ENCODE results near the gene PTPRM. TPM values are rescaled to one million over a fixed set of nuclear protein-coding genes. Genes with fewer than 3 reads are reported as not detected.

Gene PTPRM
- total and polyA plus RNA-seq, 2 experiments from 2014 or later, result 1.6 to 5.3 TPM

DNA sequence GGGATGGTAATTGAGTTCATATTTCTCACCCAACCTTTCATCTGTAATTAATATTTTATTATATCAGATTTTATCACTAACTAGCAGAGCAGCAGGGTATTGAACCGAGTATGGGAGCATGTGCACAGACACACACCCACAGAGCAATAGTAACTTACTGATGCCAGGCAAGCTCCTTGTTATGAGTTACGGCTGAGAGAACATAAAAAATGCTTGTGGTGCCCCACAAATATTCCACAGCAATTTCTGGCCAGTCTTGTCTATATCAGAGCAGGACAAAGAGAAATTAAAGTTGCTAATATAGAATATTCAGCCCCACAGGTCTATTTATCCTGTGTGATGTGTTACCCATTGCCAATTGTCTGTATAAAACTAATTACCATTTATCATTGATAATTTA is 540.3 kb downstream of the PTPRM start:
- no peak overlapping the region for H2AFZ ChIP-seq
- ATAC-seq (no peak), DNase-seq (ENCODE audit: low spot score) (no peak)
- no peaks in the 10 kb centered on the region for H4K20me1 ChIP-seq (replicated peaks; ENCODE audit: insufficient read depth)
- no peaks in the 10 kb centered on the region for H3K4me1 ChIP-seq (ENCODE audit: insufficient read depth)
- Mint-ChIP-seq H3K36me3 (ENCODE audit: low read depth) (peaks cover 5% of the 10 kb centered on the region; the same call in 2 of the 3 replicates), H3K4me1 (peaks cover 9% of the 10 kb centered on the region; the same call in 2 of the 3 replicates), H3K4me3 (no peak overlapping the region), H3K27ac (no peak overlapping the region), H3K27me3 (ENCODE audit: insufficient read depth, low read depth, poor library complexity) (no peaks in the 10 kb centered on the region), H3K9me3 (peaks cover 6% of the 10 kb centered on the region)
- H3K4me3 ChIP-seq, result no peak overlapping the region
- H3K36me3 ChIP-seq (ENCODE audit: insufficient read depth), result no peaks in the 10 kb centered on the region
- H3F3A ChIP-seq (replicated peaks; ENCODE audit: low read depth), result no peaks in the 10 kb centered on the region
- no peaks in the 10 kb centered on the region for H3K9me2 ChIP-seq (ENCODE audit: insufficient read depth)
- no peaks in the 10 kb centered on the region for H3K27me3 ChIP-seq (ENCODE audit: insufficient read depth)
- no peak overlapping the region for H3K4me2 ChIP-seq
- no peaks in the 10 kb centered on the region for H3K79me2 ChIP-seq (replicated peaks; ENCODE audit: insufficient read depth)
- TF ChIP-seq EZH2 (IDR thresholded peaks at IDR 0.05; ENCODE audit: low read depth, unreplicated experiment), result no peak
- TF ChIP-seq EZH2phosphoT487 (IDR thresholded peaks at IDR 0.05; ENCODE audit: unreplicated experiment), result no peak
- no peak for TF ChIP-seq POLR2AphosphoS5 (IDR thresholded peaks at IDR 0.05; ENCODE audit: low read depth)
- TF ChIP-seq ZNF331 (CRISPR knock-in tag; IDR thresholded peaks at IDR 0.05; ENCODE audit: low read depth), result no peak
- no peak for TF ChIP-seq JUNB (IDR thresholded peaks at IDR 0.05; ENCODE audit: unreplicated experiment)
- TF ChIP-seq, protein P1, sequence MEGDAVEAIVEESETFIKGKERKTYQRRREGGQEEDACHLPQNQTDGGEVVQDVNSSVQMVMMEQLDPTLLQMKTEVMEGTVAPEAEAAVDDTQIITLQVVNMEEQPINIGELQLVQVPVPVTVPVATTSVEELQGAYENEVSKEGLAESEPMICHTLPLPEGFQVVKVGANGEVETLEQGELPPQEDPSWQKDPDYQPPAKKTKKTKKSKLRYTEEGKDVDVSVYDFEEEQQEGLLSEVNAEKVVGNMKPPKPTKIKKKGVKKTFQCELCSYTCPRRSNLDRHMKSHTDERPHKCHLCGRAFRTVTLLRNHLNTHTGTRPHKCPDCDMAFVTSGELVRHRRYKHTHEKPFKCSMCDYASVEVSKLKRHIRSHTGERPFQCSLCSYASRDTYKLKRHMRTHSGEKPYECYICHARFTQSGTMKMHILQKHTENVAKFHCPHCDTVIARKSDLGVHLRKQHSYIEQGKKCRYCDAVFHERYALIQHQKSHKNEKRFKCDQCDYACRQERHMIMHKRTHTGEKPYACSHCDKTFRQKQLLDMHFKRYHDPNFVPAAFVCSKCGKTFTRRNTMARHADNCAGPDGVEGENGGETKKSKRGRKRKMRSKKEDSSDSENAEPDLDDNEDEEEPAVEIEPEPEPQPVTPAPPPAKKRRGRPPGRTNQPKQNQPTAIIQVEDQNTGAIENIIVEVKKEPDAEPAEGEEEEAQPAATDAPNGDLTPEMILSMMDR (conservative IDR thresholded peaks at IDR 0.05; ENCODE audit: low read depth in 2 of 2), result no peak
- TF ChIP-seq, protein P2, sequence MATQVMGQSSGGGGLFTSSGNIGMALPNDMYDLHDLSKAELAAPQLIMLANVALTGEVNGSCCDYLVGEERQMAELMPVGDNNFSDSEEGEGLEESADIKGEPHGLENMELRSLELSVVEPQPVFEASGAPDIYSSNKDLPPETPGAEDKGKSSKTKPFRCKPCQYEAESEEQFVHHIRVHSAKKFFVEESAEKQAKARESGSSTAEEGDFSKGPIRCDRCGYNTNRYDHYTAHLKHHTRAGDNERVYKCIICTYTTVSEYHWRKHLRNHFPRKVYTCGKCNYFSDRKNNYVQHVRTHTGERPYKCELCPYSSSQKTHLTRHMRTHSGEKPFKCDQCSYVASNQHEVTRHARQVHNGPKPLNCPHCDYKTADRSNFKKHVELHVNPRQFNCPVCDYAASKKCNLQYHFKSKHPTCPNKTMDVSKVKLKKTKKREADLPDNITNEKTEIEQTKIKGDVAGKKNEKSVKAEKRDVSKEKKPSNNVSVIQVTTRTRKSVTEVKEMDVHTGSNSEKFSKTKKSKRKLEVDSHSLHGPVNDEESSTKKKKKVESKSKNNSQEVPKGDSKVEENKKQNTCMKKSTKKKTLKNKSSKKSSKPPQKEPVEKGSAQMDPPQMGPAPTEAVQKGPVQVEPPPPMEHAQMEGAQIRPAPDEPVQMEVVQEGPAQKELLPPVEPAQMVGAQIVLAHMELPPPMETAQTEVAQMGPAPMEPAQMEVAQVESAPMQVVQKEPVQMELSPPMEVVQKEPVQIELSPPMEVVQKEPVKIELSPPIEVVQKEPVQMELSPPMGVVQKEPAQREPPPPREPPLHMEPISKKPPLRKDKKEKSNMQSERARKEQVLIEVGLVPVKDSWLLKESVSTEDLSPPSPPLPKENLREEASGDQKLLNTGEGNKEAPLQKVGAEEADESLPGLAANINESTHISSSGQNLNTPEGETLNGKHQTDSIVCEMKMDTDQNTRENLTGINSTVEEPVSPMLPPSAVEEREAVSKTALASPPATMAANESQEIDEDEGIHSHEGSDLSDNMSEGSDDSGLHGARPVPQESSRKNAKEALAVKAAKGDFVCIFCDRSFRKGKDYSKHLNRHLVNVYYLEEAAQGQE (IDR thresholded peaks at IDR 0.05; ENCODE audit: unreplicated experiment), result no peak
- TF ChIP-seq, protein P3, sequence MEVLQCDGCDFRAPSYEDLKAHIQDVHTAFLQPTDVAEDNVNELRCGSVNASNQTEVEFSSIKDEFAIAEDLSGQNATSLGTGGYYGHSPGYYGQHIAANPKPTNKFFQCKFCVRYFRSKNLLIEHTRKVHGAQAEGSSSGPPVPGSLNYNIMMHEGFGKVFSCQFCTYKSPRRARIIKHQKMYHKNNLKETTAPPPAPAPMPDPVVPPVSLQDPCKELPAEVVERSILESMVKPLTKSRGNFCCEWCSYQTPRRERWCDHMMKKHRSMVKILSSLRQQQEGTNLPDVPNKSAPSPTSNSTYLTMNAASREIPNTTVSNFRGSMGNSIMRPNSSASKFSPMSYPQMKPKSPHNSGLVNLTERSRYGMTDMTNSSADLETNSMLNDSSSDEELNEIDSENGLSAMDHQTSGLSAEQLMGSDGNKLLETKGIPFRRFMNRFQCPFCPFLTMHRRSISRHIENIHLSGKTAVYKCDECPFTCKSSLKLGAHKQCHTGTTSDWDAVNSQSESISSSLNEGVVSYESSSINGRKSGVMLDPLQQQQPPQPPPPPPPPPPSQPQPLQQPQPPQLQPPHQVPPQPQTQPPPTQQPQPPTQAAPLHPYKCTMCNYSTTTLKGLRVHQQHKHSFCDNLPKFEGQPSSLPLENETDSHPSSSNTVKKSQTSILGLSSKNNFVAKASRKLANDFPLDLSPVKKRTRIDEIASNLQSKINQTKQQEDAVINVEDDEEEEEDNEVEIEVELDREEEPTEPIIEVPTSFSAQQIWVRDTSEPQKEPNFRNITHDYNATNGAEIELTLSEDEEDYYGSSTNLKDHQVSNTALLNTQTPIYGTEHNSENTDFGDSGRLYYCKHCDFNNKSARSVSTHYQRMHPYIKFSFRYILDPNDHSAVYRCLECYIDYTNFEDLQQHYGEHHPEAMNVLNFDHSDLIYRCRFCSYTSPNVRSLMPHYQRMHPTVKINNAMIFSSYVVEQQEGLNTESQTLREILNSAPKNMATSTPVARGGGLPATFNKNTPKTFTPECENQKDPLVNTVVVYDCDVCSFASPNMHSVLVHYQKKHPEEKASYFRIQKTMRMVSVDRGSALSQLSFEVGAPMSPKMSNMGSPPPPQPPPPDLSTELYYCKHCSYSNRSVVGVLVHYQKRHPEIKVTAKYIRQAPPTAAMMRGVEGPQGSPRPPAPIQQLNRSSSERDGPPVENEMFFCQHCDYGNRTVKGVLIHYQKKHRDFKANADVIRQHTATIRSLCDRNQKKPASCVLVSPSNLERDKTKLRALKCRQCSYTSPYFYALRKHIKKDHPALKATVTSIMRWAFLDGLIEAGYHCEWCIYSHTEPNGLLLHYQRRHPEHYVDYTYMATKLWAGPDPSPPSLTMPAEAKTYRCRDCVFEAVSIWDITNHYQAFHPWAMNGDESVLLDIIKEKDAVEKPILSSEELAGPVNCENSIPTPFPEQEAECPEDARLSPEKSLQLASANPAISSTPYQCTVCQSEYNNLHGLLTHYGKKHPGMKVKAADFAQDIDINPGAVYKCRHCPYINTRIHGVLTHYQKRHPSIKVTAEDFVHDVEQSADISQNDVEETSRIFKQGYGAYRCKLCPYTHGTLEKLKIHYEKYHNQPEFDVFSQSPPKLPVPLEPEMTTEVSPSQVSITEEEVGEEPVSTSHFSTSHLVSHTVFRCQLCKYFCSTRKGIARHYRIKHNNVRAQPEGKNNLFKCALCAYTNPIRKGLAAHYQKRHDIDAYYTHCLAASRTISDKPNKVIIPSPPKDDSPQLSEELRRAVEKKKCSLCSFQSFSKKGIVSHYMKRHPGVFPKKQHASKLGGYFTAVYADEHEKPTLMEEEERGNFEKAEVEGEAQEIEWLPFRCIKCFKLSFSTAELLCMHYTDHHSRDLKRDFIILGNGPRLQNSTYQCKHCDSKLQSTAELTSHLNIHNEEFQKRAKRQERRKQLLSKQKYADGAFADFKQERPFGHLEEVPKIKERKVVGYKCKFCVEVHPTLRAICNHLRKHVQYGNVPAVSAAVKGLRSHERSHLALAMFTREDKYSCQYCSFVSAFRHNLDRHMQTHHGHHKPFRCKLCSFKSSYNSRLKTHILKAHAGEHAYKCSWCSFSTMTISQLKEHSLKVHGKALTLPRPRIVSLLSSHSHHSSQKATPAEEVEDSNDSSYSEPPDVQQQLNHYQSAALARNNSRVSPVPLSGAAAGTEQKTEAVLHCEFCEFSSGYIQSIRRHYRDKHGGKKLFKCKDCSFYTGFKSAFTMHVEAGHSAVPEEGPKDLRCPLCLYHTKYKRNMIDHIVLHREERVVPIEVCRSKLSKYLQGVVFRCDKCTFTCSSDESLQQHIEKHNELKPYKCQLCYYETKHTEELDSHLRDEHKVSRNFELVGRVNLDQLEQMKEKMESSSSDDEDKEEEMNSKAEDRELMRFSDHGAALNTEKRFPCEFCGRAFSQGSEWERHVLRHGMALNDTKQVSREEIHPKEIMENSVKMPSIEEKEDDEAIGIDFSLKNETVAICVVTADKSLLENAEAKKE (CRISPR knock-in tag; IDR thresholded peaks at IDR 0.05), result no peak
- TF ChIP-seq CREB1 (CRISPR knock-in tag; IDR thresholded peaks at IDR 0.05; ENCODE audit: low read depth), result no peak
- TF ChIP-seq ZNF114 (CRISPR knock-in tag; IDR thresholded peaks at IDR 0.05), result no peak
- no peak for TF ChIP-seq STAT1 (IDR thresholded peaks at IDR 0.05; ENCODE audit: unreplicated experiment)
- no peak for TF ChIP-seq NANOG (IDR thresholded peaks at IDR 0.05; ENCODE audit: borderline replicate concordance)
- TF ChIP-seq ETS1 (IDR thresholded peaks at IDR 0.05), result no peak
- H3K27ac ChIP-seq (ENCODE audit: low read depth), result no peak overlapping the region
